Measurements from ENCODE around the gene GNAS-AS1. TPM values are rescaled to one million over a fixed set of nuclear protein-coding genes. Genes with fewer than 3 reads are reported as not detected.

Gene GNAS-AS1
- total and polyA plus RNA-seq, 2 experiments from 2014 or later: 12.3 to 15.0 TPM

GRCh38 chr20:58842276-58842675, 8.4 kb downstream of the GNAS-AS1 start:
- peak overlapping the region; percentile 88 for H3K4me3 Mint-ChIP-seq
- Histone ChIP-seq H4K20me1 (replicated peaks; ENCODE audit: insufficient read depth) (peaks cover 30% of the 10 kb centered on the region), H3K27ac (ENCODE audit: low read depth) (peak overlapping the region; percentile 96), H3F3A (replicated peaks; ENCODE audit: low read depth) (peaks cover 6% of the 10 kb centered on the region; the same call in 1 of the 2 replicates), H3K36me3 (ENCODE audit: insufficient read depth) (peaks cover 9% of the 10 kb centered on the region; the same call in 1 of the 2 replicates), H2AFZ (no peak overlapping the region), H3K9me2 (ENCODE audit: insufficient read depth) (no peaks in the 10 kb centered on the region), H3K4me2 (peak overlapping the region; percentile 86), H3K27me3 (ENCODE audit: insufficient read depth) (peaks cover 23% of the 10 kb centered on the region), H3K4me3 (peak overlapping the region; percentile 90), H3K79me2 (replicated peaks; ENCODE audit: insufficient read depth) (peaks cover 97% of the 10 kb centered on the region), H3K4me1 (ENCODE audit: insufficient read depth) (peaks cover 56% of the 10 kb centered on the region)
- peaks cover 81% of the 10 kb centered on the region for H3K36me3 Mint-ChIP-seq (ENCODE audit: low read depth)
- TF ChIP-seq ZNF114 (CRISPR knock-in tag; IDR thresholded peaks at IDR 0.05): no peak
- TF ChIP-seq, protein P1, sequence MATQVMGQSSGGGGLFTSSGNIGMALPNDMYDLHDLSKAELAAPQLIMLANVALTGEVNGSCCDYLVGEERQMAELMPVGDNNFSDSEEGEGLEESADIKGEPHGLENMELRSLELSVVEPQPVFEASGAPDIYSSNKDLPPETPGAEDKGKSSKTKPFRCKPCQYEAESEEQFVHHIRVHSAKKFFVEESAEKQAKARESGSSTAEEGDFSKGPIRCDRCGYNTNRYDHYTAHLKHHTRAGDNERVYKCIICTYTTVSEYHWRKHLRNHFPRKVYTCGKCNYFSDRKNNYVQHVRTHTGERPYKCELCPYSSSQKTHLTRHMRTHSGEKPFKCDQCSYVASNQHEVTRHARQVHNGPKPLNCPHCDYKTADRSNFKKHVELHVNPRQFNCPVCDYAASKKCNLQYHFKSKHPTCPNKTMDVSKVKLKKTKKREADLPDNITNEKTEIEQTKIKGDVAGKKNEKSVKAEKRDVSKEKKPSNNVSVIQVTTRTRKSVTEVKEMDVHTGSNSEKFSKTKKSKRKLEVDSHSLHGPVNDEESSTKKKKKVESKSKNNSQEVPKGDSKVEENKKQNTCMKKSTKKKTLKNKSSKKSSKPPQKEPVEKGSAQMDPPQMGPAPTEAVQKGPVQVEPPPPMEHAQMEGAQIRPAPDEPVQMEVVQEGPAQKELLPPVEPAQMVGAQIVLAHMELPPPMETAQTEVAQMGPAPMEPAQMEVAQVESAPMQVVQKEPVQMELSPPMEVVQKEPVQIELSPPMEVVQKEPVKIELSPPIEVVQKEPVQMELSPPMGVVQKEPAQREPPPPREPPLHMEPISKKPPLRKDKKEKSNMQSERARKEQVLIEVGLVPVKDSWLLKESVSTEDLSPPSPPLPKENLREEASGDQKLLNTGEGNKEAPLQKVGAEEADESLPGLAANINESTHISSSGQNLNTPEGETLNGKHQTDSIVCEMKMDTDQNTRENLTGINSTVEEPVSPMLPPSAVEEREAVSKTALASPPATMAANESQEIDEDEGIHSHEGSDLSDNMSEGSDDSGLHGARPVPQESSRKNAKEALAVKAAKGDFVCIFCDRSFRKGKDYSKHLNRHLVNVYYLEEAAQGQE (IDR thresholded peaks at IDR 0.05; ENCODE audit: unreplicated experiment): no peak
- TF ChIP-seq, protein P2, sequence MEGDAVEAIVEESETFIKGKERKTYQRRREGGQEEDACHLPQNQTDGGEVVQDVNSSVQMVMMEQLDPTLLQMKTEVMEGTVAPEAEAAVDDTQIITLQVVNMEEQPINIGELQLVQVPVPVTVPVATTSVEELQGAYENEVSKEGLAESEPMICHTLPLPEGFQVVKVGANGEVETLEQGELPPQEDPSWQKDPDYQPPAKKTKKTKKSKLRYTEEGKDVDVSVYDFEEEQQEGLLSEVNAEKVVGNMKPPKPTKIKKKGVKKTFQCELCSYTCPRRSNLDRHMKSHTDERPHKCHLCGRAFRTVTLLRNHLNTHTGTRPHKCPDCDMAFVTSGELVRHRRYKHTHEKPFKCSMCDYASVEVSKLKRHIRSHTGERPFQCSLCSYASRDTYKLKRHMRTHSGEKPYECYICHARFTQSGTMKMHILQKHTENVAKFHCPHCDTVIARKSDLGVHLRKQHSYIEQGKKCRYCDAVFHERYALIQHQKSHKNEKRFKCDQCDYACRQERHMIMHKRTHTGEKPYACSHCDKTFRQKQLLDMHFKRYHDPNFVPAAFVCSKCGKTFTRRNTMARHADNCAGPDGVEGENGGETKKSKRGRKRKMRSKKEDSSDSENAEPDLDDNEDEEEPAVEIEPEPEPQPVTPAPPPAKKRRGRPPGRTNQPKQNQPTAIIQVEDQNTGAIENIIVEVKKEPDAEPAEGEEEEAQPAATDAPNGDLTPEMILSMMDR (conservative IDR thresholded peaks at IDR 0.05; ENCODE audit: low read depth in 2 of 2): no peak
- no peak for TF ChIP-seq NANOG (IDR thresholded peaks at IDR 0.05; ENCODE audit: borderline replicate concordance)
- no peak for TF ChIP-seq JUNB (IDR thresholded peaks at IDR 0.05; ENCODE audit: unreplicated experiment)
- no peak for TF ChIP-seq ETS1 (IDR thresholded peaks at IDR 0.05)
- no peak for TF ChIP-seq ZNF331 (CRISPR knock-in tag; IDR thresholded peaks at IDR 0.05; ENCODE audit: low read depth)
- no peak for TF ChIP-seq EZH2 (IDR thresholded peaks at IDR 0.05; ENCODE audit: low read depth, unreplicated experiment)
- no peak for TF ChIP-seq CREB1 (CRISPR knock-in tag; IDR thresholded peaks at IDR 0.05; ENCODE audit: low read depth)
- TF ChIP-seq EZH2phosphoT487 (IDR thresholded peaks at IDR 0.05; ENCODE audit: unreplicated experiment): no peak
- no peak for TF ChIP-seq POLR2AphosphoS5 (IDR thresholded peaks at IDR 0.05; ENCODE audit: low read depth)
- no peak for TF ChIP-seq STAT1 (IDR thresholded peaks at IDR 0.05; ENCODE audit: unreplicated experiment)
- TF ChIP-seq ZNF462 (CRISPR knock-in tag; IDR thresholded peaks at IDR 0.05): no peak
- no peaks in the 10 kb centered on the region for H3K9me3 Mint-ChIP-seq
- H3K4me1 Mint-ChIP-seq: peaks cover 74% of the 10 kb centered on the region
- H3K27ac Mint-ChIP-seq: peak overlapping the region; percentile 97
- ATAC-seq: no peak
- peaks cover 21% of the 10 kb centered on the region for H3K27me3 Mint-ChIP-seq (ENCODE audit: insufficient read depth, low read depth, poor library complexity)
- peak; percentile 52 for DNase-seq (ENCODE audit: low spot score)
